HEK293T (cell line): Measurements from ENCODE around the gene NDOR1.

Experiments used
- CTCF ChIA-PET: fragments of 350-600 bp; formaldehyde crosslinking; extraction: SDS; loops from one replicate; lab custom pipeline; 2021; ENCODE audit warnings: antibody characterized with exemption, inconsistent platforms; lab: Yijun Ruan, JAX
- POLR2A ChIA-PET: fragments of 350-600 bp; formaldehyde crosslinking; extraction: SDS; loops from one replicate; lab custom pipeline; 2020; ENCODE audit warnings: antibody characterized with exemption, inconsistent platforms; lab: Yijun Ruan, JAX
- DNase-seq: peaks from one replicate; pipeline ENCODE4 v3.0.0; 2012; ENCODE audit warnings: mixed read lengths; ENCODE audit errors: extremely low spot score
- ARNT ChIP-seq: fragments of 450-650 bp; IDR thresholded peaks from 2 replicates; pipeline ENCODE4 v1.6.1; 2017; ENCODE audit warnings: mild to moderate bottlenecking
- BHLHE40 ChIP-seq: fragments of 450-650 bp; IDR thresholded peaks from 2 replicates; pipeline ENCODE4 v1.6.1; 2016; ENCODE audit warnings: mild to moderate bottlenecking, moderate library complexity, borderline replicate concordance
- CTBP1 ChIP-seq: fragments of 450-650 bp; IDR thresholded peaks from 2 replicates; pipeline ENCODE4 v1.6.1; 2016; ENCODE audit warnings: borderline replicate concordance
- ELF4 ChIP-seq: fragments of 450-650 bp; IDR thresholded peaks from 2 replicates; pipeline ENCODE4 v1.6.1; 2017; ENCODE audit warnings: antibody characterized with exemption
- FOXA1 ChIP-seq: fragments of 450-650 bp; IDR thresholded peaks from 2 replicates; pipeline ENCODE4 v1.6.1; 2016; ENCODE audit warnings: mild to moderate bottlenecking
- FOXK2 ChIP-seq: fragments of 450-650 bp; IDR thresholded peaks from 2 replicates; pipeline ENCODE4 v1.6.1; 2016; ENCODE audit warnings: mild to moderate bottlenecking
- FOXM1 ChIP-seq: fragments of 450-650 bp; IDR thresholded peaks from 2 replicates; pipeline ENCODE4 v1.6.1; 2017; ENCODE audit warnings: mild to moderate bottlenecking, borderline replicate concordance
- HDGF ChIP-seq: fragments of 450-650 bp; IDR thresholded peaks from 2 replicates; pipeline ENCODE4 v1.6.1; 2017; ENCODE audit warnings: antibody characterized with exemption, borderline replicate concordance
- L3MBTL2 ChIP-seq: fragments of 450-650 bp; conservative IDR thresholded peaks from 2 replicates; pipeline ENCODE4 v1.6.1; 2016; ENCODE audit warnings: mild to moderate bottlenecking
- LEF1 ChIP-seq: fragments of 450-650 bp; IDR thresholded peaks from 2 replicates; pipeline ENCODE4 v1.6.1; 2017; ENCODE audit warnings: mild to moderate bottlenecking, borderline replicate concordance
- NFRKB ChIP-seq: fragments of 450-650 bp; IDR thresholded peaks from 2 replicates; pipeline ENCODE4 v1.6.1; 2016; ENCODE audit warnings: mild to moderate bottlenecking, moderate library complexity
- PKNOX1 ChIP-seq: fragments of 450-650 bp; IDR thresholded peaks from 2 replicates; pipeline ENCODE4 v1.6.1; 2016
- SP1 ChIP-seq: fragments of 450-650 bp; IDR thresholded peaks from 2 replicates; pipeline ENCODE4 v1.6.1; 2017
- SUZ12 ChIP-seq: fragments of 450-650 bp; IDR thresholded peaks from 2 replicates; pipeline ENCODE4 v1.6.1; 2016; ENCODE audit warnings: mild to moderate bottlenecking
- TARDBP ChIP-seq: fragments of 450-650 bp; IDR thresholded peaks from 2 replicates; pipeline ENCODE4 v1.6.1; 2016
- ZNF384 ChIP-seq: fragments of 450-650 bp; IDR thresholded peaks from 2 replicates; pipeline ENCODE4 v1.6.1; 2016

NDOR1 gene

DNA sequence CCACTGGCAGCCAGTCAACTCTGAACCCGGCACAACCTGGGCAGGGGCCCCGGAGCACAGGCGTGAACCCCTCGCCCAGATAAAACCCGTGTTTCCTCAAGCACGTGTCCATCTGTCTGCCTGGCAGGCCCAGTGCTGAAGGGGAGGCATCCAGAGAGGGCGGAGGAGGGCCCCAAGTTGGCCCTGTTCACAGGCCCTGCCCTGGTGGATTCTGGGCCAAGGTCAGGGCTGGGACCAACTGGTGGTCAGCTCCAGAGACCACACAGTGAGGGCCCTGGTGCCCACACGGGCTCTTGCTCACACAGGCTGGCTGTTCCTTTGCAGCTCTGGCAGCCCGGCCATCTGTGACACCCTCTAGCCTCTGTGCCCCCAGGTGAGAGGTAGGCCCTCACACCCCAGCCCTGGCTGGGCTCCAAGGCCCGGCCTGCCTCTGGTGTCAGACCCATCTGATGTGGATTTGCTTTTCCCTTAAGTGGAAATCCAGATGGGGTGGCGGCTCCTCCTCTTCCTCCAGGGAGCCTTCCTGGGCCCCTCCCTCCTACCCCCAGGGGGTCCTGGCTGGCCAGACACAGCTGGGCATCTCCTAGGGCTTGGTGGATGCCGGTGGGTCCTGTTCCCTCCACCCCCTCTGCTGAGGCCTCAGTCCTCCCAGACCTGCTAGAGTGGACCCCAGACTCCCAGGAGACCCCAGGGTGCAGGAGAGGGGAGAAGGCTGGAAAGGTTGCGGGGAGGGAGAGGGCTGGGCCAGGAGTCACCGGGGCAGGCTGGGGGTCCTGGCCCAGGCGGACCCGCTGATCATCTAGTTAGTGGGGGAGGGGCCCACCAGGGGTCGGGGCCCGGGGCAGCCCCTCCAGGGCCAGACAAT lies 45.1 kb downstream of the NDOR1 start:
- ChIA-PET CTCF (interaction anchor here (0.6 kb wide), 1 partner anchor 12 kb away, joined by 3 read pairs; no protein-coding TSS in a partner anchor), POLR2A (interaction anchor here (1.3 to 8.8 kb wide), 2 partner anchors 8 to 10 kb away, joined by 3 to 90 read pairs; partner anchors contain the start of gene TUBB4B)
- TF ChIP-seq L3MBTL2 (no peak), TARDBP (no peak), BHLHE40 (no peak), NFRKB (no peak), FOXM1 (no peak), SUZ12 (no peak)
- no peak for DNase-seq

- ChIA-PET POLR2A (interaction anchor here (8.8 kb wide), 1 partner anchor 11 kb away, joined by 90 read pairs; the partner anchor contains the start of gene TUBB4B), CTCF (interaction anchor here (0.6 kb wide), 1 partner anchor 11 kb away, joined by 3 read pairs; no protein-coding TSS in a partner anchor)
- DNase-seq = no peak
Measured at GRCh38 chr9:137251194-137251461, 45.6 kb downstream of the NDOR1 start, which contains the start of gene STPG3. Gene STPG3 (plus strand): TSS chr9:137251286. CDS start chr9:137251287, 1 bp downstream.

DNA sequence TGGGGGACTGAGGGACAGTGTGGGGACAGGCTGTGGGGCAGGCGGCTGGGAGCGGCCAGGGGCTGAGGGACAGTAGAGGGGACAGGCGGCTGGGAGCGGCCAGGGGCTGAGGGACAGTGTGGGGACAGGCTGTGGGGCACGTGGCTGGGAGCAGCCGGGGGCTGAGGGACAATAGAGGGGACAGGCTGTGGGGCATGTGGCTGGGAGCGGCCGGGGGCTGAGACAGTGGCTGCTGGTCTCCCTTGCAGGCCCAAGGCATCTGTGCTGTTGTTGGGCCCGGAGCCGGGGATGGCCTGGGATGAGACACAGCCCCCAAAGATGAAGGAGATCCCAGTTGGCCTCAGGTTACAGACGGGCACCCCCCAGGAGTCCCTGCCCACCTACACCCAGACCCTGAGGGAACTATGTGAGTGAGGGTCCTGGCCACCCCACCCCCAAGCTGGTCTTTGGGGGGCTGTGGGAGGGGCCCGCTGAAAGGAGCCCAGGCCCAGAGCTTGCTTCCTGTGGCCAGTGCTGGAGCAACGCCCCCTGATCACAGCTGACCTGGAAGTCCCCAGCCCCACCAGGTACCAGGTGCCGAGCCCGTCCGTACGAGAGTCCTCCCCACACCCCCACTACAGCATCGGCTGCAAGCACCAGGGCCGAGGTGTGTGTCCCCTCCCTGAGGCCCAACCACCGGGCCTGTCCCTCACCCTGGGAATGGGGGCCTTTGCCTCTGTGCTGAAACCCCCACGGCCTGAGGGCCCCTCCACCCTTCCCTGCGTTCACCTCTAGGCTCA lies 46.2 kb downstream of the NDOR1 start:
- POLR2A ChIA-PET = interaction anchor here (8.8 kb wide), 1 partner anchor 11 kb away, joined by 90 read pairs; the partner anchor contains the start of gene TUBB4B
- TF ChIP-seq FOXA1 (no peak), HDGF (no peak), CTBP1 (no peak), ELF4 (no peak), NFRKB (no peak), SP1 (no peak), L3MBTL2 (no peak), SUZ12 (no peak), FOXK2 (no peak), FOXM1 (no peak), ZNF384 (no peak), PKNOX1 (no peak), LEF1 (no peak), BHLHE40 (no peak), TARDBP (no peak), ARNT (no peak)
- CTCF ChIA-PET = interaction anchor here (0.6 kb wide), 1 partner anchor 10 kb away, joined by 3 read pairs; no protein-coding TSS in a partner anchor
- no peak for DNase-seq

More at GRCh38 chr9:137251194-137251461, 45.6 kb downstream of the NDOR1 start, which contains the start of gene STPG3:
- no peak for TF ChIP-seq PKNOX1
- TF ChIP-seq ARNT = no peak
- TF ChIP-seq HDGF = no peak
- no peak for TF ChIP-seq BHLHE40
- TF ChIP-seq SUZ12 = no peak
- no peak for TF ChIP-seq CTBP1
- TF ChIP-seq L3MBTL2 = no peak
- TF ChIP-seq LEF1 = no peak
- no peak for TF ChIP-seq FOXM1
- no peak for TF ChIP-seq NFRKB
- no peak for TF ChIP-seq TARDBP
- no peak for TF ChIP-seq ELF4
- no peak for TF ChIP-seq SP1
- TF ChIP-seq FOXK2 = no peak
- no peak for TF ChIP-seq FOXA1
- TF ChIP-seq ZNF384 = no peak

GRCh38 chr9:137252555-137253506 lies 47.3 kb downstream of the NDOR1 start:
- no peak for DNase-seq
- no peak for TF ChIP-seq FOXM1
- TF ChIP-seq NFRKB = no peak
- TF ChIP-seq SP1 = no peak
- TF ChIP-seq FOXA1 = no peak
- no peak for TF ChIP-seq FOXK2
- TF ChIP-seq CTBP1 = no peak
- TF ChIP-seq ELF4 = no peak
- TF ChIP-seq SUZ12 = no peak
- TF ChIP-seq PKNOX1 = no peak
- no peak for TF ChIP-seq TARDBP
- no peak for TF ChIP-seq BHLHE40
- ChIA-PET CTCF (interaction anchor here (0.7 to 1.9 kb wide), 2 partner anchors 16 to 19 kb away, joined by 3 to 9 read pairs; no protein-coding TSS in a partner anchor), POLR2A (interaction anchor here (0.6 to 8.8 kb wide), 5 partner anchors 9 to 169 kb away, joined by 3 to 90 read pairs (median 6); partner anchors contain the start of genes NRARP and TUBB4B)
